Measurements from ENCODE around the gene GPR84. TPM values are rescaled to one million over a fixed set of nuclear protein-coding genes. Genes with fewer than 3 reads are reported as not detected.

GPR84 gene
- total RNA-seq, 1 donor from 2014 or later, result 2.4 TPM

DNA sequence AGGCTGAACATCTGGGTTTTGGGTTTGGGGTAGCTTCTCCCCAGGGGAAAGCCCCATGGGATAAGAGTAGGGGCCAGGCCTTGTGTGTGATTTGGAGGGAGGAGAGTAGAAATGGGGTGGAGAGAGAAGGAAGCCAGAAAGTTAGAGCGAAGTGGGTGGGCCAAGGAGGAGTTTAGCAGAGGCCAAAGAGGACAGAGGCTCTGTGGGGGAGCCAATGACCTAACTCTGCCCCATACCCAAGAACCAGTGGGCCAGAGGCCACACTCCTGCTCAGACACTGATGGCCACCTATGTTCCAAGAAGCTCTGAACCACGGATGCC, 10.9 kb upstream of the GPR84 start:
- intact Hi-C loops (cut with micrococcal nuclease), result no loop called here

DNA sequence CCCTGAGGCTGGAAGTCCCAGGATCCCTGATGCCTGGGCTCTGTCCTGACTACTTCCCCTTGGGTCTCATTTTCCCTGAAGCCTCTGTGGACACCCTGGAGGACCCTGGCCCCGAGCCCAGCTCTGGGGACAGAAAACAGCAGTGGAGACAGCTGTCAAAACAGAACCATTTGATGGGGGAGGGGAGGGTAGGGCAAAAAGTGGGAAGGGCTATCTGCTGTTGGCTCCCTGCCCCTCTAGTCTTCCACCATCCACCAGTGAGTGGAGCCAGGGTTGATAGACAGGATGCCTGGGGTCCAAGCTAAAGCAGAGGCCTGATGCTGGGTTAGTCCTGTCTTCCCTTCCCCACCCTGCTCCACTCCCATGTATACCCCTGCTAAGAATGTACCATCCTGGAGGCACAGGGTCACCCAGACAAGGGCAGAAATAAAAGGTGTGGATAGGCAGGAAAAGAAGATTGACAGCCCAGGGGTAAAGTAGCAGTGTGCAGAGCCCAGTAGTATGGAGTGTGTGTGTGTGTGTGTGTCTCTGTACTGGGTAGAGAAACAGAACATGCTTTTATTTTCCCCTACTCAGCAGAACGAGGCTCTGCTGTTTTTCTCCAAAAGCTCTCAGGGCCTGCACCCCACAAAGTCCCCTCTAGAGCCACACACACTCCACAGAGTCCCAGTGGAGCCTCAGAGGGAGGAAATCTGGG, 10.4 kb upstream of the GPR84 start:
- intact Hi-C loops (cut with micrococcal nuclease), result no loop called here

- intact Hi-C loops (cut with micrococcal nuclease), result no loop called here
Measured at GRCh38 chr12:54373649-54374561, 9.6 kb upstream of the GPR84 start.

DNA sequence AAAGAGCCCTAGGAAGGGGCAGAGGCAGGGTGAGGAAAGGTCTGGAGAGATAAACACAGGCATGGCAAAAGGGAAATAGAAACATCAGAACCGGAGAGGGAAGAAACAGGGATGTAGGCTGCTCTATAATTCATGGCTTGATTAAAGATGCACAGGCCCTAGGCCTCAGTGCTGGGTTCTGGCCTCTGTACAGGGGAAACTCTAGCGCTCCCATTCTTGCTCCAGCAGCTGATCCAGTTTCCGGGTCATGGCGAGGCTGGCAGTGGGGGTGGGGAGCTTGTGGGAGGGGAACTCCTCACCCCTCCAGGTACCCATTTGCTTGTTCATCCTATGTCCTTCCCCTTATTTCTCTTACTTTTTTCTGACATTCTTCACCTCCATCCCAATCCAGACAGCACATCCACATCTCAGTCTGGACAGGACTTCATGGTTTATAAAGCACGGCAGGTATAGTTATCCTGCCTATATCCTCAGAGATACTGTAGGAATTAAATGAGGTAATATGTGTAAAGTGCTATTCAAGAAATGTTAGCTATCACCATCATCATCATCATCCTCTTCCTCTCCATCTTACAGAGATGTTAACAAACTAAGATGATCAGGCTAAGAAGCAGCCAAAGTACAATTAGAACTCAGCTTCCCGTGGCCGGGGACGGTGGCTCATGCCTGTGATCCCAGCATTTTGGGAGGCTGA, 8.0 kb upstream of the GPR84 start:
- intact Hi-C loops (cut with micrococcal nuclease), result no loop called here

- intact Hi-C loops (cut with micrococcal nuclease), result no loop called here
Measured at GRCh38 chr12:54371328-54372112, 7.2 kb upstream of the GPR84 start.

DNA sequence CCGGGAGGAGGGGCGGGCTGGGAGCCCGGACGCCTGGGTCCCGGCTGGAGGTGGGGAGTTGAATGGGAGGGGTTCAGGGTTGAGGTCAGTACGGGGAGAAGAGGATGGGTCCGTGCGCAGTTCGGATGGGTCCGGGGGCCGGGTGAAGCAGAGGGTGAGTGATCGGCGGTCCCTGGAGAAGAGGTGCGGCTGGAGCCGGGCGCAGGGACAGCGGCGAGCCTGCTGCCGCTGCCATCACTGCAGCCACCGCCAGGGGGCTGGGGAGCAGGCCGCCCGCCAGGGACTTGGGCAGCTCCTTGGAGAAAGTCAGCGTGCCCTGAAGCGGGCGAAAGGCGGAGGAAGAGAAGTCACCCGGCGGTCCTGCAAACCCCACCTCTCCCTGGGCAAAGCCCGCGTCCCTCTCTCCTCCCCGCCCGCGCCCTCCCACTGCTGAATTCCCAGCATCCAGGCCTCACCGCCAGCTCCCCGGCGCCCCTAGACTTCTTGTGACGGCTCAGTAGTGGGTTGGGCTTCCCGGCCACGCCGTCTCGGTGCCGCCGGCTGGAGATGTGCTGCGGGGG, 6.0 kb upstream of the GPR84 start:
- intact Hi-C loops (cut with micrococcal nuclease), result no loop called here

- intact Hi-C loops (cut with micrococcal nuclease), result loop anchor here (2.0 kb wide), 2 partner anchors 89 to 363 kb away; partner anchors contain the start of genes CBX5 and HNRNPA1
Measured at GRCh38 chr12:54369597-54370131, 5.4 kb upstream of the GPR84 start.

GRCh38 chr12:54368709-54369596, 4.7 kb upstream of the GPR84 start:
- intact Hi-C loops (cut with micrococcal nuclease), result loop anchor here (1.0 to 2.0 kb wide), 10 partner anchors 10 to 362 kb away; partner anchors contain the start of genes CBX5, COPZ1 and HNRNPA1

DNA sequence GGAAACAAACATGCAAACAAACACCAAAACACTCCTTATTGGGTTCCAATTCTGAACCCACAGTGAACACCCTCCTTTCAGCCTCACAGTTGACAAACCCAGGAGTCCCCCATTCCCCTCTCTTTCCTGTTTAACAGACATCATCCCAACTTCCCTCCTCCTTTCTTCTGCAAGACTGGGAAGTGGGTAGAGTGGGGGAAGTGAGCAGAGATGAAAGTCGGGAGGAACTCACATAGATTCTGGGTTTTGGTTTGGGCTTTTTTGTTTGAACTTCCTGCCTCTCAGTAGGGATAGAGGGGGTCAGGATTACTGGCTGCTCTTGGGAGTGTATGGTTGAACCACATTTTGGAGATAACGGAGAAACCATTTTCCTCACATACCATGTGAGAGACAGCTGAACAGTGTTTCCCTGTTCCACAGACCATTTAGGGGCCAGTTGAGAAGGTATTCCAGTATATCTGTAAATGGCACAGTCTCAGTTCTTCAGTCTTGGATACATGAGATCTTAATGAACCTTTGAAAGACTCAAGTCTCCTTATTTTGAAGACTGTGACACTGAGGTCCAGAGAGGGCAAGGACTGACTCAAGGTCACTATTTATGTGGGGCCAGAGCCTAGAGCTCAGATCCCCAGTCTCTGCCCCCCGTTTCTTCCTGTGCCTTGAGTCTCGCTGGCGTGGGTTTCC, 3.9 kb upstream of the GPR84 start:
- intact Hi-C loops (cut with micrococcal nuclease), result loop anchor here (1.0 to 2.0 kb wide), 10 partner anchors 9 to 361 kb away; partner anchors contain the start of genes CBX5, COPZ1 and HNRNPA1

- intact Hi-C loops (cut with micrococcal nuclease), result loop anchor here (1.0 kb wide), 2 partner anchors 27 to 38 kb away; partner anchors contain the start of gene COPZ1
Measured at GRCh38 chr12:54363618-54364017, 668 bp downstream of the GPR84 start.

DNA sequence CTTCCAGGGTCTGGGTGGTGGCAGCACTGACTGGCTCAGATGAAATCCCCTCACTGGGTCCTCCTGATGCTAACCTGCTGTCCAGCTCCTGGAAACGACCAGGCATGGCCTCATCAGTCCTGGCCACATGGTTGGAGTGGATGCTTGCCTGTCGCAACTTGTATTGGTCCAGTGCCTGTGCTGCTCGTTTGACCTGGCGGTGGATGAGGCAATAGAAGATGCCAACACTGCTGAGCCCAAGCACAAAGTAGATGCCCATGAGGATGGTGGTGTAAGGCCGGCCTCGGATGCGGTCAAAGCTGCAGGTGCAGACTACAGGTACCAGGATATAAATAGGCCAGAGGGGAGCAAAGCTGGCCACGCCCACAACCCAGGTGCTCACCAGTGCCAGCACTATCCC, 1.2 kb downstream of the GPR84 start:
- intact Hi-C loops (cut with micrococcal nuclease), result no loop called here

DNA sequence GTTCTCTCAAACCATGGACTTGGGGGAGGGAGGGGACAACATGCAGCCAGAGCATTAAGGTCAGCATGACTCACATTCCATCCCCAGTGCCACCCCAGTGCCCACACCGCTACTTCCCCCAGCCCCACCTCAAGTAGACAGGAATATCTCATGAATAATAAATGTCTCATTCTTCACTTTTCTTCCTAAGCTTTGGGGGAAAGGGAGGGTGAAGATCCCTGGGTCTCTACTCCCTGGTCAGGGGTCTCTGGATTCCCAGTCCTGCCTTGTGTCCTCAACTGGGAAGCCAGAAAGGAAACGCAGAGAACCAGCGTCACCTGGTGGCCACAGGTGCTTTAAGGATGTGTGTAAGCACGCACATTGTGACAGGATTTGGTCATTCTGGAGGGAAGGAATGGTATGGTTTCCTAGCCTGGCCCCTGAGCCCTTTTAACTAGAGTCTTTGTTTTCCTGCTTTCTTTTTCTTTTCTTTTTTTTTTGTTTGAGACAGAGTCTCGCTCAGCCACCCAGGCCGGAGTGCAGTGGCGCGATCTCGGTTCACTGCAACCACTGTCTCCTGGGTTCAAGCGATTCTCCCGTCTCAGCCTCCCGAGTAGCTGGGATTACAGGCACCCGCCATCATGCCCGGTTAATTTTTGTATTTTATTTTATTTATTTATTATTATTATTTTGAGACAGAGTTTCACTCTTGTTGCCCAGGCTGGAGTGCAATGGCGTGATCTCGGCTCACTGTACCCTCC, 3.4 kb downstream of the GPR84 start:
- intact Hi-C loops (cut with micrococcal nuclease), result loop anchor here (1.0 kb wide), 1 partner anchor 110 kb away; no protein-coding TSS in a partner anchor

DNA sequence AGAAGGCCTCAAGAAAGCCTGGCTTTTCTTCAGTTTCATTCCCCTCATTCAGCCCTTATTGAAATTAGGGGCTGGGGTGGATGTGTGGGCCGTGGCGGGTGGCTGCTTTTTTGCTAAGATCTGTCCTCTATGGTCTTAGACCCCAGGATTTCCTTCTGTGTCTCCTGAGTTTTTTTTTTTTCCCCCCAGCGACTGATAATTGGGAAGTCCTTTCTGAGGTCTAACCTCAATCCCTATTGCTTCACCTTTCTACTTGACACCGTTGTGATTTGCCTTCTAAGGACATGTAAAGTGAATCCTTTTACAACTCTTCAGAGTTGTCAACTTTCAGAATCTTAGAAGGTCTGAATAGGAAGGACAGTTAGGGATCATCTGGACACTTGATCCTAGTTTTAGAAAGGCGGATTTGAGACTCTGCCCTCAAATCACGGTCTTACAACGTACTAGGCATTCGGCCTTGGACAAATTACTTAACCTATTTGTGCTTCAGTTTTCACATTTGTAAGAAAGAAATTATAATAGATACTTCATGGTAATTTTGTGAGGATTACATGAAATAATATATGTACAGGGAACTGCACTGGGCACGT, 4.4 kb downstream of the GPR84 start:
- intact Hi-C loops (cut with micrococcal nuclease), result loop anchor here (1.0 to 2.0 kb wide), 13 partner anchors 8 to 633 kb away; partner anchors contain the start of genes CALCOCO1, CBX5, COPZ1 and HNRNPA1

DNA sequence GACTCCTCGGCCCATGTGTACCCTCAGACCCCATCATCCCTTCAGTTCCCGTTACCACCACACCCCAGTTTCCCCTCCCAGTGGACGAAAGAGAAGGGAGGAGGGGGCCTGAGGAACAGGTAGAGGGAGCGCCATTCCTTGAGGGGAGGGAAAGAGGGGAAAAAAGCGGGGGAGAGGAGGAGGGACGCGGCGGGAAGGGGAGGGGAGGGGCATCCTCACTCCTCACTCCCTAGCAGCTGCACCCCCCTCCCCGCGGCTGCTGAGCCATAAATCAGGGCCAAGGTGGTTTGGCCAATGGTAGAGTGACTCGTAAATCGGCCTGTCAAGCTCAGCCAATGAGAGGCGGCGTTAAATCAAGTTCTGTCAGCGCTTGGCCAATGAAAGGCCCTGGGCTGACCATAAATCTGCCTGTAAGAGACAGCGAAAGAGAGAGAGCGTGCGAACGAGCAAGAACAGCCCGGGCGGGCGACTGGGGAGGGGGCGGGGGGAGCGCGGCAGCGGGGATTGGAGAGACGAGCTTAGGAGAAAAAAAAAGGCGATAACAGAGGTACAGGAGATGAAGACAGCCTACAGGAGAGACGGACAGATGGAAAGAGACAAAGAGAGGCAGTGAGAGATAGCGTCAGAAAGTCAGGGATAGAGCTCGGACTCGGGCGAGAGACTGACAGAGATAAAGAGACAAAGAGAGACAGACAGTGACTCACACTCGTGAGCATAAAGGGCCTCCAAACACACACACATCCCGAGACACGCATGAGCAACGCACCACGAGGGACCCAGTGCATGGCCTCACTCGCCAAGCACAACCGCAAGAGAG, 5.1 kb downstream of the GPR84 start:
- intact Hi-C loops (cut with micrococcal nuclease), result loop anchor here (1.0 to 2.0 kb wide), 12 partner anchors 9 to 632 kb away; partner anchors contain the start of genes CALCOCO1, CBX5, COPZ1 and HNRNPA1

DNA sequence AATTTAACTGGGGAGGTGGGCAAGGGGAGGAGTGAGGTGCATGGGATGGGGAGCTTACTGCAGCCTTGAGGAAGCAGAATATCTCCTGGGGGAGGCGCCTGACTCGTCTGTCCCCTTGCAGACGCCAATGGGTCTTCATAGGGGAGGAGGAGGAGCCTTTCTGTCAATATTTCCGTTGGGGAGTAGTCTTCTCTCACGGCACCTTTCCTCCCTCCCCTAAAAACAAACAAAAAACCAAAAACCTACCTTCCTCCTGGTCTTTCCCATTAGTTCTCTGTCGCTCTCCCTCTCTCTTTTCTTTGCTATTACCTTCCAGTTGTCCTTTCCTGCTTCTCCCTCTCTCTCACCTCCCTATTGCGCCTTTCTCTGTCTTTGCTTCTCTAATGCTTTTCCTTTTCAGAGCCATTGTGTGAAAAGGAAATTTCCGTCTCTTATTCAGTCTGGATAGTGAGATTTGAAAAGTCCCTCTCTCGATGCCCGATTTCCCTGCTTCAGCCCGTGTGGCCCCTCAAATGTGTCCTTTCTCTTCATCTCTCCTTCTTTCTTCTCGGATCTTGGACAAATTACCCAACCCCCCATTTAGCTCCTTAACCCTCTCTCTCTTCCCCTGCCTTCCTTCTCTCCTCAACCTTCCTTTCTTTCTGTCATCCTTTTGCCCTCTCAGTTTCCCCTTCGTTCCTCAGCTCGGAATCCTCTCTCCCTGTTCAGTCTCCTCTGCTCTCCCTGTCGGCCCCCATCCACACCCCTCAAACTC, 5.9 kb downstream of the GPR84 start:
- intact Hi-C loops (cut with micrococcal nuclease), result loop anchor here (2.0 kb wide), 3 partner anchors 54 to 202 kb away; partner anchors contain the start of gene NCKAP1L
